HG03521 (cell line): ENCODE measurements around the gene HAS3.
"Not testable (repeated sequence)": the region's sequence is repeated elsewhere in the genome, so short reads cannot be mapped to it uniquely, and the experiment has no call there.

ENCODE experiments used
- ATAC-seq: cut with Tn5 transposase; IDR thresholded peaks from one replicate; pipeline ENCODE4 v1.9.1; 2021; ENCODE audit warnings: mild to moderate bottlenecking, moderate library complexity; ENCODE audit not compliant: unreplicated experiment

The HAS3 gene

GRCh38 chr16:69115837-69116236, 10.4 kb downstream of the HAS3 start:
- no peak for ATAC-seq

- no peak for ATAC-seq
These were observed 10.9 kb downstream of the HAS3 start for GRCh38 chr16:69116256-69116875.

- ATAC-seq = no peak
These were observed 11.5 kb downstream of the HAS3 start for GRCh38 chr16:69116906-69117305.

GRCh38 chr16:69118468-69118867, 13.0 kb downstream of the HAS3 start:
- no peak for ATAC-seq

- ATAC-seq = no peak
These were observed 13.5 kb downstream of the HAS3 start for GRCh38 chr16:69118994-69119393.

- no peak for ATAC-seq
These were observed 14.1 kb downstream of the HAS3 start for GRCh38 chr16:69119536-69119935.

GRCh38 chr16:69120096-69120664, 14.7 kb downstream of the HAS3 start:
- ATAC-seq = no peak

- no peak for ATAC-seq
These were observed 18.5 kb downstream of the HAS3 start for GRCh38 chr16:69123910-69124309.

- not testable (repeated sequence) for ATAC-seq
These were observed 19.0 kb downstream of the HAS3 start for GRCh38 chr16:69124406-69124805.

GRCh38 chr16:69124961-69125360, 19.5 kb downstream of the HAS3 start:
- ATAC-seq = not testable (repeated sequence)

- no peak for ATAC-seq
These were observed 20.8 kb downstream of the HAS3 start for GRCh38 chr16:69126221-69126620.

- not testable (repeated sequence) for ATAC-seq
These were observed 21.3 kb downstream of the HAS3 start for GRCh38 chr16:69126801-69127200.

GRCh38 chr16:69127966-69128510, 22.6 kb downstream of the HAS3 start:
- no peak for ATAC-seq

- ATAC-seq = no peak
These were observed 25.0 kb downstream of the HAS3 start for GRCh38 chr16:69130461-69130860.

GRCh38 chr16:69131167-69131838, 25.9 kb downstream of the HAS3 start:
- no peak for ATAC-seq

- no peak for ATAC-seq
These were observed 26.5 kb downstream of the HAS3 start for GRCh38 chr16:69131839-69132423.

GRCh38 chr16:69132424-69133252, 27.2 kb downstream of the HAS3 start, which contains the start of the genes CHTF8 and UTP4:
CHTF8 (minus strand) TSS chr16:69132588; CDS start chr16:69121458, 11,130 bp downstream.
UTP4 (plus strand) TSS chr16:69132649; CDS start chr16:69133460, 811 bp downstream.
- ATAC-seq = peak; percentile 91

- ATAC-seq = no peak
These were observed 28.0 kb downstream of the HAS3 start for GRCh38 chr16:69133373-69133954.

- no peak for ATAC-seq
These were observed 33.2 kb downstream of the HAS3 start for GRCh38 chr16:69138608-69139007.

- not testable (repeated sequence) for ATAC-seq
These were observed 34.0 kb downstream of the HAS3 start for GRCh38 chr16:69139464-69139863.
